NCI-H128 (cell line): Measurements from ENCODE around the gene FOXD4L4.
"Not testable (repeated sequence)": the region's sequence is repeated elsewhere in the genome, so short reads cannot be mapped to it uniquely, and the experiment has no call there.

ENCODE experiments used
- DNase-seq: peaks from one replicate; lab custom pipeline; 2025; ENCODE audit not compliant: unreplicated experiment; lab: John Stamatoyannopoulos, UW

Gene FOXD4L4

DNA sequence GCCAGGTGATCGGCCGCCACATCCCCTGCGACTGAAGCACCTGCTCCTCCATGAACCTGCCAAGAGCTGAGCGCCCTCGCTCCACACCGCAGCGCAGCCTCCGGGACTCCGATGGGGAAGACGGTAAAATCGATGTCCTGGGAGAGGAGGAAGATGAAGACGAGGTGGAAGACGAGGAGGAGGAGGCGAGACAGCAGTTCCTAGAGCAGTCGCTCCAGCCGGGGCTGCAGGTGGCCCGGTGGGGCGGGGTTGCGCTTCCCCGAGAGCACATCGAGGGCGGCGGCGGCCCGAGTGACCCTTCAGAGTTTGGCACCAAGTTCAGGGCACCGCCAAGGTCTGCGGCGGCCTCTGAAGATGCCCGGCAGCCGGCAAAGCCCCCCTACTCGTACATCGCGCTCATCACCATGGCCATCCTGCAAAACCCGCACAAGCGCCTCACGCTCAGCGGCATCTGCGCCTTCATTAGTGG is at the start of gene FOXD4L4:
FOXD4L4 (plus strand) TSS at position 51 of the 469 bp plus-strand sequence; CDS start at position 51, 0 bp downstream.
- DNase-seq, result not testable (repeated sequence)

- DNase-seq, result not testable (repeated sequence)
Observed at GRCh38 chr9:65703550-65703949, 33.4 kb upstream of the FOXD4L4 start.

- DNase-seq, result not testable (repeated sequence)
Observed at GRCh38 chr9:65714445-65714844, 22.5 kb upstream of the FOXD4L4 start.

DNA sequence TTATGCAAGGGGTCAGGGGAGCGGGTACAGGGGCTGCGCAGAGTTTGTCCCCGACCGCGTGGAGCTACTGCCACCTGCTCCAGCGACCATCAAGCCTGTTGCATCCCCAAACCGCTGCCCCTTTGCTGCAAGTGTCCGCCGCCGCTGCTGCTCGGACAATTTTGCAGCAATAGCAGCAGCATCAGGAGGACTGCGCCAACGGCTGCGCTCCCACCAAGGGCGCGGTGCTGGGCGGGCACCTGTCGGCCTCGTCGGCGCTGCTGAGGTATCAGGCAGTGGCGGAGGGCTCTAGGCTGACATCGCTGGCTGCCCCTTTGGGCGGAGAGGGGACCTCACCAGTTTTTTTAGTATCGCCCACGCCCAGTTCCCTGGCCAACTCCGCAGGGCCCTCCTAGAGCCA is 1.2 kb downstream of the FOXD4L4 start:
- DNase-seq, result not testable (repeated sequence)
